GF-D8 (cell line): ENCODE data around the gene WDSUB1.

Experiments
- DNase-seq: peaks from one replicate; lab custom pipeline; 2025; lab: John Stamatoyannopoulos, UW

WDSUB1 gene

GRCh38 chr2:159195697-159196096 is 90.8 kb downstream of the WDSUB1 start:
- no peak for DNase-seq

DNA sequence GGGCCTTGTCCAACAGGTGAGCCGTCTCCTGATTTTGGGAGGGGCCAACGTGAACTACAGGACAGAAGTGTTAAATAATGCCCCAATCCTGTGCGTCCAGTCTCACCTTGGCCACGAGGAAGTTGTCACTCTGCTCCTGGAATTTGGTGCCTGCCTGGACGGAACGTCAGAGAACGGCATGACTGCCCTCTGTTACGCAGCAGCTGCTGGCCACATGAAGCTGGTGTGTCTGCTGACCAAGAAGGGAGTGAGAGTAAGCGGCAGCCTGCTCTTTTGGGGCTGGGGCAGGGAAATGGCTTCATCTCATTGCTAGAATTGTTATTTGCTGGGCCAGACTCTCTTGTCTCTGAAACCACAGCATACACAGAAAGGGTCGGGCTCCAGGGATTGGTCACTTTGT is 92.3 kb downstream of the WDSUB1 start:
- no peak for DNase-seq

- DNase-seq, result no peak
Measured at GRCh38 chr2:159193791-159194190, 92.7 kb downstream of the WDSUB1 start.

DNA sequence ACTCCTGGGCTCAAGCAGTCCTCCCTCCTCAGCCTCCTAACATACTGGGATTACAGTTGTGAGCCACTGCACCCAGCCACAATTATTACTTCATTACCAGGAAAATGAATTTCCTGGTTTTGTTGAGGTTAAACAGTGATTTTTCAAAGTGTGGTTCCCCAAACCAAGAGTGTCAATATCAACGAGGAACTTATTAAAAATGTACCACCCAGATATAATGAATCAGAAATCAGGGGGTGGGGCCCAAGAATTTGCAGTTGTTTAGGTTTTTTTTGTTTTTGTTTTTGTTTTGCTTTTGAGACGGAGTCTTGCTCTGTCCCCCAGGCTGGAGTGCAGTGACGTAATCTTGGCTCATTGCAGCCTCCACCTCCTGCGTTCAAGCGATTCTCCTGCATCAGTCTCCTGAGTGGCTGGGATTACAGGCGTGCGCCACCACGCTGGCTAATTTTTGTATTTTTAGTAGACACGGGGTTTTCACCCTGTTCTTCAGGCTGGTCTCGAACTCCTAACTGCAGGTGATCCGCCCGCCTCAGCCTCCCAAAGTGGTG is 94.1 kb downstream of the WDSUB1 start:
- no peak for DNase-seq

GRCh38 chr2:159188449-159188848 is 98.1 kb downstream of the WDSUB1 start:
- DNase-seq, result no peak

GRCh38 chr2:159187106-159187505 is 99.4 kb downstream of the WDSUB1 start:
- no peak for DNase-seq

GRCh38 chr2:159186462-159186861 is 100.0 kb downstream of the WDSUB1 start:
- no peak for DNase-seq
